ENCODE measurements around the gene SPRED2. TPM values are rescaled to one million over a fixed set of nuclear protein-coding genes. Genes with fewer than 3 reads are reported as not detected.

Gene SPRED2
- total and polyA plus RNA-seq, 2 donors from 2014 or later = 8.9 to 42.3 TPM

DNA sequence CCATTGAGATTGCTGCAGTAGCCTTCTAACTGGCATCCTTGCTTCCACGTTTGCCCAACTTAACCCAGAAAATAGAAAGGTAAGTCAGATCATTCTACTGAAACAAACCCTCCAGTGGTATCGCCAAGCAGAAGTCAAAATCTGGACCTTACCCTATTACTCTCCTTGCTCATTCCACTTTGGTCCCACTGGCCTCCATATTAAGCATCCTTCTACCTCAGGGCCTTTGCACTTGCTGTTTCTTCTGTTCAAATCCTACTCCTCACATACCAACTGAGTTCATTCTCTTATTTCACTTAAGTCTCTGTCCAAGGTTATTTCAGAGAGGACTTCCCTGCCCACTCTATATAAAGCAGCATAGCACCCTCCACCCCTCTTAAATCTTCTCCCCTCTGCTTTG, 84.5 kb downstream of the SPRED2 start:
- intact Hi-C loops (cut with DNase I) = no loop called here
- no peak for DNase-seq
- Histone ChIP-seq H3K36me3 (ENCODE audit: control insufficient read depth in 2 of 3, insufficient read depth in 3 of 3, low read length in 3 of 3) (peaks cover 0 to 4% (median 0%) of the 10 kb centered on the region in 3 donors), H3K9me3 (ENCODE audit: control insufficient read depth in 2 of 3, insufficient read depth in 1 of 3, low read length in 3 of 3) (no peaks in the 10 kb centered on the region), H3K9ac (ENCODE audit: low read length in 3 of 3) (no peak overlapping the region), H3K4me3 (ENCODE audit: low read length in 3 of 3) (no peak overlapping the region), H3K27me3 (ENCODE audit: control insufficient read depth, insufficient read depth, low read length) (no peaks in the 10 kb centered on the region), H3K4me1 (ENCODE audit: control insufficient read depth in 2 of 3, insufficient read depth in 2 of 3, low read depth in 1 of 3, low read length in 3 of 3) (peaks cover 2 to 7% (median 5%) of the 10 kb centered on the region in 3 donors), H3K27ac (ENCODE audit: low read depth in 2 of 2, low read length in 2 of 2) (no peak overlapping the region)
- FAIRE-seq = no peak
- TF ChIP-seq, protein P1, sequence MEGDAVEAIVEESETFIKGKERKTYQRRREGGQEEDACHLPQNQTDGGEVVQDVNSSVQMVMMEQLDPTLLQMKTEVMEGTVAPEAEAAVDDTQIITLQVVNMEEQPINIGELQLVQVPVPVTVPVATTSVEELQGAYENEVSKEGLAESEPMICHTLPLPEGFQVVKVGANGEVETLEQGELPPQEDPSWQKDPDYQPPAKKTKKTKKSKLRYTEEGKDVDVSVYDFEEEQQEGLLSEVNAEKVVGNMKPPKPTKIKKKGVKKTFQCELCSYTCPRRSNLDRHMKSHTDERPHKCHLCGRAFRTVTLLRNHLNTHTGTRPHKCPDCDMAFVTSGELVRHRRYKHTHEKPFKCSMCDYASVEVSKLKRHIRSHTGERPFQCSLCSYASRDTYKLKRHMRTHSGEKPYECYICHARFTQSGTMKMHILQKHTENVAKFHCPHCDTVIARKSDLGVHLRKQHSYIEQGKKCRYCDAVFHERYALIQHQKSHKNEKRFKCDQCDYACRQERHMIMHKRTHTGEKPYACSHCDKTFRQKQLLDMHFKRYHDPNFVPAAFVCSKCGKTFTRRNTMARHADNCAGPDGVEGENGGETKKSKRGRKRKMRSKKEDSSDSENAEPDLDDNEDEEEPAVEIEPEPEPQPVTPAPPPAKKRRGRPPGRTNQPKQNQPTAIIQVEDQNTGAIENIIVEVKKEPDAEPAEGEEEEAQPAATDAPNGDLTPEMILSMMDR (IDR thresholded peaks at IDR 0.05; ENCODE audit: borderline replicate concordance, extremely low read depth, insufficient read depth) = no peak

DNA sequence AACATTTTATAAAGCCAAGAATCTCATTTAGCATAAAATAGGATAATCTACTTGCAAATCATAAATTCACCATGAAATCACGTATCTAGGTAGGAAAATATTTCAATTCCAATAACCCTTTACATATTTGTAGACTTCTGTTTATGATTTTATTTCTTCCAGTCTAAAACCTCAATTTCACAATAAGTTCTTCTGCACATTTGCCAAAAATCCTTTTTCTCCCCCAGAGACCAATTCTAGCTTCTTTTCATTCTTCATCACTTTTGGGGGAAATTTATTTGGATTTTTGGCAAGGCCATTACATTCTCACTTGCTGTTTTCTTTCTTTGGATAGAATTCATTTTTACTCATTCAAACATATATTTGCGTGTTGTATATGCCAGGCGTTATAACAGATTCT, 86.8 kb downstream of the SPRED2 start:
- TF ChIP-seq, protein P1 (IDR thresholded peaks at IDR 0.05; ENCODE audit: borderline replicate concordance, extremely low read depth, insufficient read depth) = no peak
- Histone ChIP-seq H3K27ac (ENCODE audit: low read depth in 2 of 2, low read length in 2 of 2) (peak overlapping the region in 1 of 2 donors; percentile 18), H3K4me3 (ENCODE audit: low read length in 3 of 3) (no peak overlapping the region), H3K9ac (ENCODE audit: low read length in 3 of 3) (no peak overlapping the region), H3K36me3 (ENCODE audit: control insufficient read depth in 2 of 3, insufficient read depth in 3 of 3, low read length in 3 of 3) (peaks cover 0 to 4% (median 0%) of the 10 kb centered on the region in 3 donors), H3K27me3 (ENCODE audit: control insufficient read depth, insufficient read depth, low read length) (no peaks in the 10 kb centered on the region), H3K9me3 (ENCODE audit: control insufficient read depth in 2 of 3, insufficient read depth in 1 of 3, low read length in 3 of 3) (no peaks in the 10 kb centered on the region), H3K4me1 (ENCODE audit: control insufficient read depth in 2 of 3, insufficient read depth in 2 of 3, low read depth in 1 of 3, low read length in 3 of 3) (peaks cover 0 to 6% (median 5%) of the 10 kb centered on the region in 3 donors)
- intact Hi-C loops (cut with DNase I) = no loop called here
- FAIRE-seq (no peak), DNase-seq (no peak)

DNA sequence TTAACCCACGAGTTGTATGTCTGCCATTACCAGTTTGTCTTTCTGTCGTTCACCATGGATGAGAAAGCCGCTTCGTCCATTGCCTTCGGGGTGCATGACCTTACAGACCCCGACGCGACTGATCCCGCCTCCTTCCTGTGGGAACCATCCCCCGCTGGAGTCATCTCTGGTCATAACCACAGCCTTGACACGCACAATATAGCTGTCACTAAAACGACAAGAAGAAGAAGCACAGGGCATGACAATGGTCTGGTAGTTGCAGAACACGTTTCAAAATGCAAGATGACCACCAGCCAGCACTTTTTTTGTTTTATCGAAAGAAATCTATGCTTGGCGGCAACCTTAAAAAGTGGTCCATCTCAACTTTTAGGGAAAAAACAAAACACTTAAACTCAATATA, 87.7 kb downstream of the SPRED2 start:
- Histone ChIP-seq H3K27ac (ENCODE audit: low read depth in 2 of 2, low read length in 2 of 2) (no peak overlapping the region), H3K4me1 (ENCODE audit: control insufficient read depth in 2 of 3, insufficient read depth in 2 of 3, low read depth in 1 of 3, low read length in 3 of 3) (peaks cover 0 to 2% (median 0%) of the 10 kb centered on the region in 3 donors), H3K9me3 (ENCODE audit: control insufficient read depth in 2 of 3, insufficient read depth in 1 of 3, low read length in 3 of 3) (no peaks in the 10 kb centered on the region), H3K9ac (ENCODE audit: low read length in 3 of 3) (no peak overlapping the region), H3K4me3 (ENCODE audit: low read length in 3 of 3) (no peak overlapping the region), H3K27me3 (ENCODE audit: control insufficient read depth, insufficient read depth, low read length) (no peaks in the 10 kb centered on the region), H3K36me3 (ENCODE audit: control insufficient read depth in 2 of 3, insufficient read depth in 3 of 3, low read length in 3 of 3) (peaks cover 0 to 4% (median 0%) of the 10 kb centered on the region in 3 donors)
- TF ChIP-seq, protein P1 (IDR thresholded peaks at IDR 0.05; ENCODE audit: borderline replicate concordance, extremely low read depth, insufficient read depth) = no peak
- FAIRE-seq (no peak), DNase-seq (no peak)
- intact Hi-C loops (cut with DNase I) = no loop called here

DNA sequence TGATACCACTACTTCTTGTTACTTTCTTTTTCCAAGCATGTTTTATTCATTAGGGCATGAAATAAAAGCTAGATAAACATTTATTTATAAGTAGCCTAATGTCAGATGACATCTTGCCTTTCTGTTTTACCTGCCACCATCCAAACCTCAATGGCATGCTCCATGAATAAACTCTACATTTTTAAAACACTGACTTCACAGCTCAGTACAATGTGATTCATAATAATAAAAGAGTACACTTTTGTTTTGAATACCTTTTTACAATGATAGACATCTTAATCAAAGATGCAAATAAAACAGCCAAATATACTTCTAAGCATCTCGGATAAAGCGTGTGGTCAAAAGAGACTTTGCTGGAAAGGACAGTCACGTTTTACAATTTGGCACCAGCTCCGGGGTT, 88.2 kb downstream of the SPRED2 start:
- Histone ChIP-seq H3K4me3 (ENCODE audit: low read length in 3 of 3) (no peak overlapping the region), H3K36me3 (ENCODE audit: control insufficient read depth in 2 of 3, insufficient read depth in 3 of 3, low read length in 3 of 3) (peaks cover 0 to 4% (median 0%) of the 10 kb centered on the region in 3 donors), H3K4me1 (ENCODE audit: control insufficient read depth in 2 of 3, insufficient read depth in 2 of 3, low read depth in 1 of 3, low read length in 3 of 3) (no peaks in the 10 kb centered on the region), H3K27ac (ENCODE audit: low read depth in 2 of 2, low read length in 2 of 2) (no peak overlapping the region), H3K9ac (ENCODE audit: low read length in 3 of 3) (no peak overlapping the region), H3K9me3 (ENCODE audit: control insufficient read depth in 2 of 3, insufficient read depth in 1 of 3, low read length in 3 of 3) (no peaks in the 10 kb centered on the region), H3K27me3 (ENCODE audit: control insufficient read depth, insufficient read depth, low read length) (no peaks in the 10 kb centered on the region)
- DNase-seq = no peak
- intact Hi-C loops (cut with DNase I) = no loop called here
- FAIRE-seq = no peak
- TF ChIP-seq, protein P1 (IDR thresholded peaks at IDR 0.05; ENCODE audit: borderline replicate concordance, extremely low read depth, insufficient read depth) = no peak
